Measurements from ENCODE around the gene MS4A8.

- TF ChIP-seq HMGA1 (CRISPR knock-in tag; conservative IDR thresholded peaks at IDR 0.05) (no peak), SALL2 (CRISPR knock-in tag; IDR thresholded peaks at IDR 0.05) (no peak), CTCF (CRISPR knock-in tag; IDR thresholded peaks at IDR 0.05) (no peak), POLR2A (IDR thresholded peaks at IDR 0.05; ENCODE audit: insufficient read depth in 1 of 2, low read depth in 2 of 2, low read length in 2 of 2) (no peak), ATF3 (CRISPR knock-in tag; IDR thresholded peaks at IDR 0.05) (no peak), EZH2 (conservative IDR thresholded peaks at IDR 0.05; ENCODE audit: low read depth, low read length) (no peak), ASH2L (IDR thresholded peaks at IDR 0.05; ENCODE audit: insufficient read length, low read depth, low read length) (no peak), KLF6 (CRISPR knock-in tag; IDR thresholded peaks at IDR 0.05) (no peak), ZNF607 (CRISPR knock-in tag; IDR thresholded peaks at IDR 0.05; ENCODE audit: borderline replicate concordance) (no peak), RFX3 (CRISPR knock-in tag; IDR thresholded peaks at IDR 0.05) (no peak), ZBTB49 (CRISPR knock-in tag; IDR thresholded peaks at IDR 0.05; ENCODE audit: borderline replicate concordance) (no peak)
Observed at GRCh38 chr11:60703374-60703773, 4.0 kb downstream of the MS4A8 start.
